Stimulated activated CD4-positive, alpha-beta T cell treated with anti-CD3 and anti-CD28 coated beads, Interleukin-15, amount 100 ng/mL, for 24 hours (primary cell): ENCODE data around the gene KLRF1.
"Not testable (repeated sequence)": the region's sequence is repeated elsewhere in the genome, so short reads cannot be mapped to it uniquely, and the experiment has no call there.

Experiments used
- DNase-seq: peaks from one replicate; pipeline ENCODE4 v3.0.0-alpha.2; 2020

KLRF1 gene

GRCh38 chr12:9872162-9872561 is 44.9 kb downstream of the KLRF1 start:
- no peak for DNase-seq

GRCh38 chr12:9872742-9873141 is 45.5 kb downstream of the KLRF1 start:
- DNase-seq: no peak

GRCh38 chr12:9876120-9876519 is 48.8 kb downstream of the KLRF1 start:
- not testable (repeated sequence) for DNase-seq

- DNase-seq: no peak
Observed at GRCh38 chr12:9880532-9881078, 53.3 kb downstream of the KLRF1 start.

- no peak for DNase-seq
Observed at GRCh38 chr12:9881246-9881645, 54.0 kb downstream of the KLRF1 start, which contains the start of gene KLRF2. TSS of gene KLRF2 (plus strand) at chr12:9881489. CDS start at chr12:9881596, 107 bp downstream.

- DNase-seq: no peak
Observed at GRCh38 chr12:9881988-9882387, 54.7 kb downstream of the KLRF1 start.

- DNase-seq: no peak
Observed at GRCh38 chr12:9883175-9883574, 55.9 kb downstream of the KLRF1 start.

- no peak for DNase-seq
Observed at GRCh38 chr12:9888665-9889273, 61.5 kb downstream of the KLRF1 start.
